PC-9 (cell line): ENCODE data around the gene KCNC3. TPM values are rescaled to one million over a fixed set of nuclear protein-coding genes. Genes with fewer than 3 reads are reported as not detected.
A peak's percentile ranks its signal among the peaks of the same experiment; 100 is the strongest.

Experiments used
- BruUV-seq: library from RNA; stranded (reverse); fragments of 400-500 nt; replicated peaks from 2 replicates; lab custom pipeline; 2021; lab: Mats Ljungman, UMichigan
- CTCF ChIA-PET: fragments of 300-600 bp; sonication (Branson Sonifier 250); formaldehyde crosslinking; loops from one replicate; lab custom pipeline; 2022; ENCODE audit warnings: antibody characterized with exemption; lab: Charles Lee
- POLR2A ChIA-PET: fragments of 300-600 bp; sonication (Branson Sonifier 250); formaldehyde crosslinking; loops from one replicate; lab custom pipeline; 2022; ENCODE audit warnings: antibody characterized with exemption; ENCODE audit not compliant: unreplicated experiment; lab: Charles Lee
- DNase-seq, 2 experiments: peaks; one replicate each; pipeline versions ENCODE4 v3.0.0 to v3.0.0-alpha.2; 2015 to 2022; ENCODE audit warnings: mixed read lengths in 1 of 2
- H2AFZ ChIP-seq: fragments of 200-600 bp; sonication (generic); 2 replicates; pipeline ENCODE4 v1.8.1; 2017; ENCODE audit warnings: antibody characterized with exemption
- H3F3A ChIP-seq: fragments of 200-600 bp; sonication (generic); 2 replicates; pipeline ENCODE4 v1.8.1; 2017; ENCODE audit warnings: antibody characterized with exemption, mild to moderate bottlenecking, low read depth; ENCODE audit not compliant: insufficient read depth
- H3K27ac ChIP-seq: fragments of 200-600 bp; sonication (generic); 2 replicates; pipeline ENCODE4 v1.6.1; 2016; ENCODE audit warnings: mixed run types
- H3K27me3 ChIP-seq: fragments of 200-600 bp; sonication (generic); 2 replicates; pipeline ENCODE4 v1.6.1; 2016; ENCODE audit warnings: low read depth, mixed run types; ENCODE audit not compliant: insufficient read depth
- H3K36me3 ChIP-seq: fragments of 200-600 bp; sonication (generic); 2 replicates; pipeline ENCODE4 v1.6.1; 2016; ENCODE audit warnings: low read depth, mixed run types
- H3K4me1 ChIP-seq: fragments of 200-600 bp; sonication (generic); replicated peaks from 2 replicates; pipeline ENCODE4 v1.6.1; 2016; ENCODE audit warnings: mixed run types; ENCODE audit not compliant: insufficient read depth
- H3K4me2 ChIP-seq: fragments of 200-600 bp; sonication (generic); 2 replicates; pipeline ENCODE4 v1.6.1; 2017; ENCODE audit warnings: mixed run types
- H3K4me3 ChIP-seq: fragments of 200-600 bp; sonication (generic); 2 replicates; pipeline ENCODE4 v1.6.1; 2016; ENCODE audit warnings: mixed run types
- H3K79me2 ChIP-seq: fragments of 200-600 bp; sonication (generic); 2 replicates; pipeline ENCODE4 v1.6.1; 2017; ENCODE audit warnings: low read depth, mixed run types
- H3K9me2 ChIP-seq: fragments of 200-600 bp; sonication (generic); 2 replicates; pipeline ENCODE4 v1.8.1; 2017; ENCODE audit warnings: mild to moderate bottlenecking; ENCODE audit not compliant: insufficient read depth
- H3K9me3 ChIP-seq: fragments of 200-600 bp; sonication (generic); 2 replicates; pipeline ENCODE4 v1.8.1; 2016; ENCODE audit warnings: low read depth; ENCODE audit not compliant: insufficient read depth
- H4K20me1 ChIP-seq: fragments of 200-600 bp; sonication (generic); 2 replicates; pipeline ENCODE4 v1.8.1; 2017; ENCODE audit not compliant: insufficient read depth
- EZH2 ChIP-seq: fragments of 200-600 bp; sonication (generic); IDR thresholded peaks from 2 replicates; pipeline ENCODE4 v1.8.0; 2017; ENCODE audit warnings: antibody characterized with exemption, low read depth
- intact Hi-C: fragments of 100-400 bp; cut with micrococcal nuclease; formaldehyde crosslinking; loops from one replicate; pipeline ENCODE4 v1.10.0; 2022; ENCODE audit not compliant: unreplicated experiment
- total RNA-seq: library from RNA; stranded (reverse); gene quantifications from 2 replicates; pipeline ENCODE4 v1.2.3, GENCODE V29; 2021
- TF ChIP-seq, protein P1 (sequence below): fragments of 200-600 bp; sonication (generic); conservative IDR thresholded peaks from 2 replicates; pipeline ENCODE4 v1.6.1; 2017; ENCODE audit warnings: mixed run types, antibody characterized with exemption, mild to moderate bottlenecking, moderate library complexity

Gene KCNC3
- total RNA-seq, 1 experiment from 2014 or later, result 9.0 TPM

DNA sequence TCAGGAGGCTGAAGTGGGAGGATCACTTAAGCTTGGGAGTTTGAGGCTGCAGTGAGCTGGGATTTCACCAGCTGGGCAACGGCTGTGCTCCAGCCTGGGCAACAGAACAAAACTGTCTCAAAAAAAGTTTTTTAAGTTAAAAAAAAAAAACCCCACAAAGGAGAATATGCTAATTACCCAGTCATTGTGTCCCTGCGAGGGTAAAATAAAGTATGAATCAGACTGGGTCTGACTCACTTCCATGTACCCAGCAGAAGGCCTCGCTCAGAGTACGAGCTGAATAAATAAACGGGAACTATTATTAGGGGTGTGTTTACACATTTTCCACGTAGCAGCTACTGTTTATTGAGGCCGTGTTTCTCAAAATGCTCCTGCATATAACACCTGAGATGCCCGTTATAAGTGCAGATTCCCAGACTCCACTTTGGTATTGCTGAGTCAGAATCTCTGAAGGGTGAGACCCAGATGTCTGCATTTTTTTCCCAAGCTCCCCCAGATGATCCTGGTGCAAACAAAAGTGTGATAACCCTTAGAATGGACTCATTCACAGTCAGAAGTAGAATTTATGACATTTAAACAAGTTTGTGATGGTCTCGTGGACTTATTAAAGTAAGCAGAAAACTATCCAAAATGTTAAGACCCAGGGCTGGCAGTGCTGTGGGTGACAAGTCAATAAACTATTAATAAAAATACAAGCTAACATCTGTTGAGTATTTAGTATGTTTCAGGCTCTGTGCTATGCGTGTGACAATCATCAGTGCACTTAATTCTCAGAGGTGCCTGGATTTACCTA, 28.2 kb downstream of the KCNC3 start:
- ChIA-PET POLR2A (interaction anchor here (0.5 to 0.7 kb wide), 2 partner anchors 13 to 22 kb away, joined by 3 to 9 read pairs; no protein-coding TSS in a partner anchor), CTCF (interaction anchor here (0.6 kb wide), 2 partner anchors 103 to 503 kb away, joined by 6 to 7 read pairs; no protein-coding TSS in a partner anchor)
- peaks cover 7% of the 10 kb centered on the region; the same call in 1 of the 2 replicates for H3K36me3 ChIP-seq
- intact Hi-C loops, result no loop called here
- DNase-seq, result peak in 1 of 2 experiments; percentile 73
- no TSS peak for BruUV-seq
- H3K27me3 ChIP-seq, result no peaks in the 10 kb centered on the region
- H3K79me2 ChIP-seq, result no peaks in the 10 kb centered on the region
- peak overlapping the region; percentile 44 for H3K27ac ChIP-seq
- peak overlapping the region; percentile 60 for H3K4me2 ChIP-seq
- H3K9me3 ChIP-seq, result no peaks in the 10 kb centered on the region
- no peaks in the 10 kb centered on the region for H3K9me2 ChIP-seq
- H3F3A ChIP-seq, result peaks cover 17% of the 10 kb centered on the region
- no peak overlapping the region for H2AFZ ChIP-seq
- H3K4me1 ChIP-seq, result peaks cover 17% of the 10 kb centered on the region
- no peak for TF ChIP-seq EZH2
- TF ChIP-seq, protein P1, sequence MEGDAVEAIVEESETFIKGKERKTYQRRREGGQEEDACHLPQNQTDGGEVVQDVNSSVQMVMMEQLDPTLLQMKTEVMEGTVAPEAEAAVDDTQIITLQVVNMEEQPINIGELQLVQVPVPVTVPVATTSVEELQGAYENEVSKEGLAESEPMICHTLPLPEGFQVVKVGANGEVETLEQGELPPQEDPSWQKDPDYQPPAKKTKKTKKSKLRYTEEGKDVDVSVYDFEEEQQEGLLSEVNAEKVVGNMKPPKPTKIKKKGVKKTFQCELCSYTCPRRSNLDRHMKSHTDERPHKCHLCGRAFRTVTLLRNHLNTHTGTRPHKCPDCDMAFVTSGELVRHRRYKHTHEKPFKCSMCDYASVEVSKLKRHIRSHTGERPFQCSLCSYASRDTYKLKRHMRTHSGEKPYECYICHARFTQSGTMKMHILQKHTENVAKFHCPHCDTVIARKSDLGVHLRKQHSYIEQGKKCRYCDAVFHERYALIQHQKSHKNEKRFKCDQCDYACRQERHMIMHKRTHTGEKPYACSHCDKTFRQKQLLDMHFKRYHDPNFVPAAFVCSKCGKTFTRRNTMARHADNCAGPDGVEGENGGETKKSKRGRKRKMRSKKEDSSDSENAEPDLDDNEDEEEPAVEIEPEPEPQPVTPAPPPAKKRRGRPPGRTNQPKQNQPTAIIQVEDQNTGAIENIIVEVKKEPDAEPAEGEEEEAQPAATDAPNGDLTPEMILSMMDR, result no peak
- no peaks in the 10 kb centered on the region for H4K20me1 ChIP-seq
- no peak overlapping the region for H3K4me3 ChIP-seq

DNA sequence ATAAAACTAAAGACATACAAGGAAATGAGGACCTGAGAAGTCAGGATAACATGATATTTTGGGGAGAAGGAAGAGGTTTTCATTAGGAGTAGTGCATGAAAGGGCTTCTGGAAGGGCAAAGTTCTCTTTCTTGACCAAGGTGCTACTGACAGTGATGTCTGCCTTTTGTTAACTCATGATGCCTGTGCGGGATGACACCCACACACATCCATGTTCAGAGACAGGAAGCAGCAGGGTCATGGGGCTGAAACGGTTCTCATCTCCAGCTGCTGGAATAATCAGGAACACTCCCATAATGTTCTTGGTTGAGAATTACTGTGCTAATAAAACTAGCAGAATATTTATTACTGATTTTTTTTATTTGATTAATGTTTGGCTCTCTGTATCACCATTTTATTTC, 29.1 kb downstream of the KCNC3 start:
- ChIA-PET CTCF (no interaction called here), POLR2A (interaction anchor here (0.7 kb wide), 1 partner anchor 21 kb away, joined by 9 read pairs; no protein-coding TSS in a partner anchor)
- no peak for DNase-seq
- Histone ChIP-seq H3F3A (peaks cover 17% of the 10 kb centered on the region), H4K20me1 (no peaks in the 10 kb centered on the region), H3K4me2 (no peak overlapping the region), H3K4me3 (no peak overlapping the region), H3K4me1 (peaks cover 17% of the 10 kb centered on the region), H3K36me3 (peaks cover 7% of the 10 kb centered on the region; the same call in 1 of the 2 replicates), H2AFZ (no peak overlapping the region), H3K9me2 (no peaks in the 10 kb centered on the region), H3K27me3 (no peaks in the 10 kb centered on the region), H3K9me3 (no peaks in the 10 kb centered on the region), H3K27ac (no peak overlapping the region; the same call in 1 of the 2 replicates), H3K79me2 (no peaks in the 10 kb centered on the region)
- no peak for TF ChIP-seq EZH2
- TF ChIP-seq, protein P1, result no peak
- BruUV-seq, result no TSS peak
- intact Hi-C loops, result no loop called here

DNA sequence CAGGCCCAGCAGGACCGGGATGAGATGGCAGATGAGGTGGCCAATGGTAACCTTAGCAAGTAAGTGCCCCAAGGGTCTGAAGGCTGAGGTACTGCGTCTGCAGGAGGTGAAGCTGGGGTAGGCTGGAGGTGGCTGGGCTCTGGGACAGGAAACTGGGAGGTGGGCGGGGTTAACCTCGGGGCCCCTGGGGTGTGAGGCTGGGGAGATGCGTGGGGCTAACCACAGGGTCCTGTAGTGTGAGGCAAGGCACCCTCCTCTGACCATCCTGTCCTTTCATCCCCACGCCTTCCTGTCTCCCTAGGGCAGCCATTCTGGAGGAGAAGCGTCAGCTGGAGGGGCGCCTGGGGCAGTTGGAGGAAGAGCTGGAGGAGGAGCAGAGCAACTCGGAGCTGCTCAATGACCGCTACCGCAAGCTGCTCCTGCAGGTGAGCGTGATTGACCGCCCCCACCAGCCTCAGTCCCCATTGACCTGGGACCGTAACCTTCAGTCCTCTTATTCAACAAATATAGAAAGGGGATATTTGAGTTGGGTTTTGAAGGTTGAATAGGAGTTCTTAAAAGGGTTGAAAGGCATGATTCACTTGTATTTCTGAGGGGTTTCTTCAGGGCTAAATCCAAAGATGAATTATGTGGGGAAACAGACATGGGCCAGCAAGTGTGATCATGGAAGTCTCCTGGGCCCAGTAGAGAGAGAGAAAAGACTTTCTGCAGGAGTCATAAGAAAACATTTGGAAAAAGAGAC, 35.7 kb downstream of the KCNC3 start:
- Histone ChIP-seq H4K20me1 (0 out of 2 replicates have a peak, but pooled peaks cover 2% of the 10 kb centered on the region), H3K27me3 (no peaks in the 10 kb centered on the region), H3K4me3 (no peak overlapping the region), H3K36me3 (no peaks in the 10 kb centered on the region), H3K27ac (no peak overlapping the region), H3F3A (0 out of 2 replicates have a peak, but pooled peaks cover 3% of the 10 kb centered on the region), H3K9me3 (no peaks in the 10 kb centered on the region), H3K9me2 (no peaks in the 10 kb centered on the region), H2AFZ (no peak overlapping the region), H3K79me2 (no peaks in the 10 kb centered on the region), H3K4me1 (no peaks in the 10 kb centered on the region), H3K4me2 (no peak overlapping the region)
- ChIA-PET POLR2A (no interaction called here), CTCF (no interaction called here)
- DNase-seq, result no peak
- BruUV-seq, result no TSS peak
- intact Hi-C loops, result no loop called here
- TF ChIP-seq, protein P1, result no peak
- no peak for TF ChIP-seq EZH2
